A549 treated with AZD2906 at 1 μM for 4 hours (cell line): ENCODE data around the gene CCNB1. TPM values are rescaled to one million over a fixed set of nuclear protein-coding genes. Genes with fewer than 3 reads are reported as not detected.

Experiments used
- total RNA-seq: library from RNA; stranded (reverse); fragments of 200-300 nt; extraction: Qiagen RNA extraction; gene quantifications from 5 replicates; pipeline ENCODE4 v1.2.3, GENCODE V29; 2022

Gene CCNB1
- 230 to 264 TPM (median 249 TPM) in 5 replicates for total RNA-seq

DNA sequence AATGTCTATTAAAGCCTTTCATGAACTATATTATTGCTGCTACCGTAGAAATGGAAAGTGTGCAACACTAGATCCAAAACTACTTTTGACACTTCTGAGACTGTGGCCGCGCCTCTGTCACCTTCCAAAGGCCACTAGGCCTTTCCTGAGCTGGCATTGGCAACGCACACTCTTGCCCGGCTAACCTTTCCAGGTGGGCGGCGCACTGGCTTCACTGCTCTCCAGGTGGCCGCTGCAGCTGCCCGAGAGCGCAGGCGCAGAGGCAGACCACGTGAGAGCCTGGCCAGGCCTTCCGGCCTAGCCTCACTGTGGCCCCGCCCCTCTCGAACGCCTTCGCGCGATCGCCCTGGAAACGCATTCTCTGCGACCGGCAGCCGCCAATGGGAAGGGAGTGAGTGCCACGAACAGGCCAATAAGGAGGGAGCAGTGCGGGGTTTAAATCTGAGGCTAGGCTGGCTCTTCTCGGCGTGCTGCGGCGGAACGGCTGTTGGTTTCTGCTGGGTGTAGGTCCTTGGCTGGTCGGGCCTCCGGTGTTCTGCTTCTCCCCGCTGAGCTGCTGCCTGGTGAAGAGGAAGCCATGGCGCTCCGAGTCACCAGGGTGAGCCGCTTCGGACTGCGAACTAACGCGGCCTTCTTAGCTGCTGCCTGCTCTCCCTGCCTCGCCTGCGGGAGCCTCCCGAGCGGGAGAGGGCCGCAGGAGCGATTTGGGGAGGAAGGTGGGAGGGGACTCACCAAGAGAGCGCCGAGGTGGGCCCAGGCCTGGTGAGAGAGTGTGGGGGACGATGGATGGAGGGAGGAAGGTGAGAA is at the start of gene CCNB1:
CCNB1 (plus strand) TSS at position 465 of the 807 bp plus-strand sequence; CDS start at position 578, 113 bp downstream.

DNA sequence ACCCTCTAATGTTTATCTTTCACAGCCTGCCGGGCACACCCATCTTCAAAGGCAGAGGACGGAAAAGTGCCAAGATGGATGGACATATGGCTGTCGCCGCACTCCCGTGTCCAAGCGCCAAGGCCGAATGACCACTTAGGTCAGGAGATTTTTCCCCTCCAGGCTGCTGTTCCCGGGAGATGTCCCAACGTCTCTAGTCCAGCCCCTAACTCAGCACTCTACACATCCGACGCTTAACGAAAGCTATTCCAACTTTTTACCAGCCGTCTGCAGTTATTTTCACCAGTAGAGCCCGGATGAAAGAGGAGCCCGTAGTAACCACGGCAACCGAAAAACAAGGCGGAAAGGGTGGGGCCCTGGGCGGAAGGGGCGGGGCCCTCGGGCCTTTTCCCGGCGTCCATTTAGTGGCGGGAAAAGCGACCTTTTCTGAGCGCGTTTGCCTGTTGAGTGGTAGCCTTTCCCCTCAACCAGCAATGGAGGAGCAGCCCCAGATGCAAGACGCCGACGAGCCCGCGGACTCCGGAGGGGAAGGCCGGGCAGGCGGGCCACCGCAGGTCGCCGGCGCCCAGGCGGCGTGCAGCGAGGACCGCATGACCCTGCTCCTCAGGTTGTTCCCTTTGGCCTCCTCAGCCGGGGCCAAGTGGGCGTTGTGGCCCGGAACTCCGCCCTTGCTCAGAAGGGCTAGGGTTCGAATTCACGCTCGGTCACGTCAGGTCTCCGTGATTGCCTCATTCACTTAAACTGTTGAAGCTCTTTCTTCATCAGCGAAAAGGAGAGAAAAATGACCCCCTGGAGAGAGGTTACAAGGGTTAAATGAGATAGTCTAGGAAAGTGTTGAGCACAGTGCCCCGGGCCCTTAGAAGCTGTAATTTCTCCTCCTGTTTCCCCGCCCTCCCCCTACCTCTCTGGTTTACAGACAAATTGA is 22.5 kb downstream of the CCNB1 start, which contains the start of gene CENPH:
CENPH (plus strand) TSS at position 422 of the 925 bp plus-strand sequence; CDS start at position 474, 52 bp downstream.

Other genes with a start within 250 kb of the CCNB1 start
- 29.6 to 39.1 TPM (median 30.4 TPM) in 5 replicates for gene SLC30A5, start 73.1 kb upstream of the CCNB1 start, total RNA-seq
- gene CENPH, start 22.4 kb downstream of the CCNB1 start, total RNA-seq = 26.3 to 30.6 TPM (median 27.4 TPM) in 5 replicates
- gene CDK7, start 67.7 kb downstream of the CCNB1 start, total RNA-seq = 52.0 to 63.4 TPM (median 52.3 TPM) in 5 replicates
- 2.7 to 3.3 TPM (median 3.1 TPM) in 5 replicates for gene CCDC125, start 165.7 kb downstream of the CCNB1 start, total RNA-seq
- 34.4 to 51.7 TPM (median 44.9 TPM) in 5 replicates for gene AK6, start 202.4 kb downstream of the CCNB1 start, total RNA-seq
- gene TAF9, start 202.4 kb downstream of the CCNB1 start, total RNA-seq = 121 to 141 TPM (median 122 TPM) in 5 replicates
- gene RAD17, start 202.7 kb downstream of the CCNB1 start, total RNA-seq = 14.6 to 16.1 TPM (median 15.8 TPM) in 5 replicates
- gene MARVELD2, start 248.0 kb downstream of the CCNB1 start, total RNA-seq = 2.0 to 3.7 TPM (median 2.5 TPM) in 5 replicates